ENCODE results near the gene ENAH.
A peak's percentile ranks its signal among the peaks of the same experiment; 100 is the strongest.
"Not testable (repeated sequence)": the region's sequence is repeated elsewhere in the genome, so short reads cannot be mapped to it uniquely, and the experiment has no call there.

The ENAH gene

GRCh38 chr1:225644666-225645065 lies 8.3 kb downstream of the ENAH start:
- DNase-seq (ENCODE audit: low spot score), result no peak

- no peak for DNase-seq (ENCODE audit: low spot score)
These were observed 10.7 kb downstream of the ENAH start for GRCh38 chr1:225642177-225642576.

- no peak for DNase-seq (ENCODE audit: low spot score)
These were observed 14.1 kb downstream of the ENAH start for GRCh38 chr1:225638853-225639252.

- DNase-seq (ENCODE audit: low spot score), result no peak
These were observed 15.2 kb downstream of the ENAH start for GRCh38 chr1:225637651-225638199.

- DNase-seq (ENCODE audit: low spot score), result not testable (repeated sequence)
These were observed 15.9 kb downstream of the ENAH start for GRCh38 chr1:225636992-225637391.

- peak; percentile 26 for DNase-seq (ENCODE audit: low spot score)
These were observed 17.3 kb downstream of the ENAH start for GRCh38 chr1:225635649-225636048.

- not testable (repeated sequence) for DNase-seq (ENCODE audit: low spot score)
These were observed 20.1 kb downstream of the ENAH start for GRCh38 chr1:225632836-225633235.

GRCh38 chr1:225631021-225631663 lies 21.8 kb downstream of the ENAH start:
- DNase-seq (ENCODE audit: low spot score), result peak; percentile 38

GRCh38 chr1:225629483-225629882 lies 23.4 kb downstream of the ENAH start:
- no peak for DNase-seq (ENCODE audit: low spot score)

- DNase-seq (ENCODE audit: low spot score), result not testable (repeated sequence)
These were observed 24.1 kb downstream of the ENAH start for GRCh38 chr1:225628794-225629193.

- DNase-seq (ENCODE audit: low spot score), result no peak
These were observed 25.5 kb downstream of the ENAH start for GRCh38 chr1:225627304-225627947.

GRCh38 chr1:225626698-225627097 lies 26.2 kb downstream of the ENAH start:
- no peak for DNase-seq (ENCODE audit: low spot score)

GRCh38 chr1:225617956-225618355 lies 35.0 kb downstream of the ENAH start:
- no peak for DNase-seq (ENCODE audit: low spot score)

GRCh38 chr1:225617479-225617878 lies 35.4 kb downstream of the ENAH start:
- DNase-seq (ENCODE audit: low spot score), result peak; percentile 18

- DNase-seq (ENCODE audit: low spot score), result not testable (repeated sequence)
These were observed 37.5 kb downstream of the ENAH start for GRCh38 chr1:225615403-225615790.

- DNase-seq (ENCODE audit: low spot score), result no peak
These were observed 39.9 kb downstream of the ENAH start for GRCh38 chr1:225613006-225613405.

- no peak for DNase-seq (ENCODE audit: low spot score)
These were observed 40.6 kb downstream of the ENAH start for GRCh38 chr1:225612287-225612686.

GRCh38 chr1:225611537-225612223 lies 41.2 kb downstream of the ENAH start:
- DNase-seq (ENCODE audit: low spot score), result no peak

GRCh38 chr1:225610539-225610938 lies 42.4 kb downstream of the ENAH start:
- DNase-seq (ENCODE audit: low spot score), result no peak

- DNase-seq (ENCODE audit: low spot score), result no peak
These were observed 44.7 kb downstream of the ENAH start for GRCh38 chr1:225608014-225608796.

GRCh38 chr1:225607355-225607754 lies 45.6 kb downstream of the ENAH start:
- no peak for DNase-seq (ENCODE audit: low spot score)
